Activated CD8-positive, alpha-beta T cell treated with anti-CD3 and anti-CD28 coated beads for 36 hours (primary cell): Measurements from ENCODE around the gene PAX7. TPM values are rescaled to one million over a fixed set of nuclear protein-coding genes. Genes with fewer than 3 reads are reported as not detected.

Experiments
- ATAC-seq: fragments of 200-7000 bp; cut with Tn5 transposase; one replicate; pipeline ENCODE4 v1.10.0; 2021; ENCODE audit warnings: mild to moderate bottlenecking, moderate library complexity
- CTCF ChIA-PET: fragments of 350-600 bp; sonication (Branson Sonifier 250); formaldehyde crosslinking; loops from one replicate; lab custom pipeline; 2021; ENCODE audit warnings: antibody characterized with exemption; lab: Charles Lee
- POLR2A ChIA-PET: fragments of 350-600 bp; sonication (Branson Sonifier 250); formaldehyde crosslinking; loops from one replicate; lab custom pipeline; 2021; ENCODE audit warnings: antibody characterized with exemption; lab: Charles Lee
- DNase-seq: peaks from one replicate; pipeline ENCODE4 v3.0.0-alpha.2; 2020
- H3K27ac Mint-ChIP-seq: one replicate; pipeline ENCODE4 v1.8.0; 2021; ENCODE audit warnings: mild to moderate bottlenecking, mixed read lengths
- H3K27me3 Mint-ChIP-seq: one replicate; pipeline ENCODE4 v1.8.0; 2021; ENCODE audit warnings: mixed read lengths
- H3K36me3 Mint-ChIP-seq: one replicate; pipeline ENCODE4 v1.8.0; 2021; ENCODE audit warnings: low read depth, mixed read lengths
- H3K4me1 Mint-ChIP-seq: one replicate; pipeline ENCODE4 v1.8.0; 2021; ENCODE audit warnings: low read depth, mixed read lengths
- H3K4me3 Mint-ChIP-seq: one replicate; pipeline ENCODE4 v1.8.0; 2021; ENCODE audit warnings: mild to moderate bottlenecking, moderate library complexity, mixed read lengths
- H3K9me3 Mint-ChIP-seq: one replicate; pipeline ENCODE4 v1.8.0; 2021; ENCODE audit warnings: mixed read lengths
- CTCF ChIP-seq: fragments of 200-600 bp; IDR thresholded peaks from one replicate; pipeline ENCODE4 v1.8.0; 2022; ENCODE audit warnings: antibody characterized with exemption, mild to moderate bottlenecking
- intact Hi-C: fragments of 100-400 bp; cut with micrococcal nuclease; formaldehyde crosslinking; loops from one replicate; pipeline ENCODE4 v1.10.0; 2022
- total RNA-seq, 2 experiments: library from RNA; stranded (reverse); gene quantifications; one replicate each; pipeline ENCODE4 v1.2.3, GENCODE V29; 2021

Gene PAX7
- total RNA-seq, 2 experiments from 2014 or later = not detected

- peak; percentile 81 for TF ChIP-seq CTCF
- Mint-ChIP-seq H3K4me1 (peaks cover 3% of the 10 kb centered on the region), H3K4me3 (no peak overlapping the region), H3K27me3 (peaks cover 3% of the 10 kb centered on the region), H3K27ac (no peak overlapping the region), H3K9me3 (no peaks in the 10 kb centered on the region), H3K36me3 (no peaks in the 10 kb centered on the region)
- peak; percentile 11 for DNase-seq
- no peak for ATAC-seq
- CTCF ChIA-PET = interaction anchor here (0.7 to 7.8 kb wide), 8 partner anchors 13 to 1106 kb away, joined by 3 to 73 read pairs (median 4); no protein-coding TSS in a partner anchor
- POLR2A ChIA-PET = no interaction called here
- intact Hi-C loops = loop anchor here (5.0 kb wide), 1 partner anchor 84 kb away; no protein-coding TSS in a partner anchor
Observed at GRCh38 chr1:18681423-18681835, 50.8 kb downstream of the PAX7 start.

- ATAC-seq (no peak), DNase-seq (no peak)
- Mint-ChIP-seq H3K36me3 (no peaks in the 10 kb centered on the region), H3K4me3 (no peak overlapping the region), H3K27ac (no peak overlapping the region), H3K9me3 (no peaks in the 10 kb centered on the region), H3K4me1 (no peaks in the 10 kb centered on the region), H3K27me3 (peaks cover 3% of the 10 kb centered on the region)
- intact Hi-C loops = loop anchor here (5.0 kb wide), 1 partner anchor 85 kb away; no protein-coding TSS in a partner anchor
- no peak for TF ChIP-seq CTCF
- ChIA-PET CTCF (interaction anchor here (1.1 to 7.8 kb wide), 2 partner anchors 18 to 84 kb away, joined by 3 to 73 read pairs; no protein-coding TSS in a partner anchor), POLR2A (no interaction called here)
Observed at GRCh38 chr1:18682375-18682774, 51.7 kb downstream of the PAX7 start.

- Mint-ChIP-seq H3K27me3 (peaks cover 3% of the 10 kb centered on the region), H3K36me3 (no peaks in the 10 kb centered on the region), H3K27ac (no peak overlapping the region), H3K4me3 (no peak overlapping the region), H3K4me1 (no peaks in the 10 kb centered on the region), H3K9me3 (no peaks in the 10 kb centered on the region)
- intact Hi-C loops = loop anchor here (5.0 kb wide), 1 partner anchor 87 kb away; no protein-coding TSS in a partner anchor
- ATAC-seq (no peak), DNase-seq (no peak)
- ChIA-PET POLR2A (no interaction called here), CTCF (interaction anchor here (7.8 kb wide), 1 partner anchor 86 kb away, joined by 73 read pairs; no protein-coding TSS in a partner anchor)
- no peak for TF ChIP-seq CTCF
Observed at GRCh38 chr1:18684303-18684702, 53.7 kb downstream of the PAX7 start.

- Mint-ChIP-seq H3K4me1 (no peaks in the 10 kb centered on the region), H3K4me3 (no peak overlapping the region), H3K36me3 (no peaks in the 10 kb centered on the region), H3K27ac (no peak overlapping the region), H3K9me3 (no peaks in the 10 kb centered on the region), H3K27me3 (no peaks in the 10 kb centered on the region)
- CTCF ChIA-PET = interaction anchor here (7.8 kb wide), 1 partner anchor 88 kb away, joined by 73 read pairs; no protein-coding TSS in a partner anchor
- DNase-seq = no peak
- TF ChIP-seq CTCF = no peak
- ATAC-seq = peak; percentile 27
- POLR2A ChIA-PET = no interaction called here
- intact Hi-C loops = no loop called here
Observed at GRCh38 chr1:18686540-18686939, 55.9 kb downstream of the PAX7 start.

GRCh38 chr1:18687273-18687672 is 56.6 kb downstream of the PAX7 start:
- DNase-seq = no peak
- Mint-ChIP-seq H3K27me3 (peaks cover 4% of the 10 kb centered on the region), H3K4me3 (no peak overlapping the region), H3K36me3 (no peaks in the 10 kb centered on the region), H3K4me1 (no peaks in the 10 kb centered on the region), H3K27ac (no peak overlapping the region), H3K9me3 (no peaks in the 10 kb centered on the region)
- POLR2A ChIA-PET = no interaction called here
- ATAC-seq = no peak
- CTCF ChIA-PET = no interaction called here
- intact Hi-C loops = no loop called here
- no peak for TF ChIP-seq CTCF
